Skeletal muscle cell (primary cell): Measurements from ENCODE around the gene DNAH1.
"Not testable (repeated sequence)": the region's sequence is repeated elsewhere in the genome, so short reads cannot be mapped to it uniquely, and the experiment has no call there.

Experiments
- DNase-seq: peaks from one replicate; pipeline ENCODE4 v3.0.0-alpha.2; 2010; ENCODE audit warnings: low read depth
- H3K4me3 ChIP-seq: 2 replicates; pipeline ENCODE4 v1.5.1; 2011; ENCODE audit warnings: low read depth, mild to moderate bottlenecking, control low read depth, low read length, moderate library complexity

DNAH1 gene

DNA sequence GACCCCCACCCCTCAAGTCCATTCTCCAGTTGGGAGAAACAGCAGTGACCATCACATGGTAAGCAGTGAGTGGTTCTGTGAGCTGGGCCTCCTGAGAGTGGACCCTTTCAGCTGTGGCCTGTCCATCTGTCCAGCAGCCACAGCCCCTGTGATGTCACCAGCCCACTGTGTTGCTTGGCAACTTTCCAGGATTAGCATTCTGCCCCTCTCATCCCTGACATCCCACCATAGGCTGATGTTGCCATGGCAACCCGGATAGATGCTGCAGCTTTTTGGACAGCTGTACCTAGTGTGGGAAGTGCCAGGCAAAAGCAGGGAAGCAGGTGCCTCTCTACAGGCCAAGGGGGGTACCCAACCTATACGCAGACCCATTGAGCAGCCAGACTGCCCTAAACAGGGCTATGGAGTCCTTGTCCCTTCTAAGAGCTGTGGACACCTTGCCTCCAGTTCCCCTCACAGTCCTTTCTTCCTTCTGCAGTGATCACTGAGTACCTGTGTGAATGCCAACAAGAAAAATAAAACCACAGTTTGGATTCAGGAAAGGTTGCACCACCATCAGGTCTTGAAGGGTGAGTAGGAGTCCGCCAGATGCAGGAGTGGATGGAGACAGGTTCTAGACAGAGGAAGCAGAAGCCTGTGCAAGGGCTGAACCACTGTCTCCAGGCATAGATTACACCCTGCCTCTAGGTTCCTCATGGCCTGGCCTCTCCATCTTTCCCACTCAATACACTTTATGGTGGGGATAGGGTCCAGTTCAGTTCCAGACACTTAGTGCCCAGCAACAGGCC, at the start of gene DNAH1:
DNAH1 (plus strand) TSS at position 343 of the 788 bp plus-strand sequence. CDS start 6,124 bp downstream, outside the sequence.
- H3K4me3 ChIP-seq: no peak within 1 kb of the TSS

DNA sequence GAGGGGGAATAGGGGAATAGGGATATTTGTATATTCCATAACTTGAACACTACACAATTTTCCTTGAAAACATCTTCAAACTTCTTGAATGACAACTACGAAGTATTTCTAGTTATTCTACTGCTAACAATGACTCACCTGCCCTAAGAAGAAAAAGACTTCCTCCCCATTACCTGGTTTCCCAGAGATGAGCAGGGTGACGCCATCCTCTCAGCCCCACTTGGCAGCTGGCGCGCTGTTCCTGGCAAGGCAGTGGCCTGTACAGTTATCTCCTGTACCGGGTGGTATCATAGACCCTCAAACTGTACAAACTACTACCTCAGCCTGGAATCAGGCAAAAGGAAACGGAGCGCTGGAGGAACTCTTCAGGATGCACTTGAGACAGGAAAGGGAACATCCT, 48.1 kb upstream of the DNAH1 start:
- no peak for DNase-seq
- H3K4me3 ChIP-seq: no peak overlapping the region

More for the DNA sequence above, at the start of gene DNAH1:
- no peak for DNase-seq

DNA sequence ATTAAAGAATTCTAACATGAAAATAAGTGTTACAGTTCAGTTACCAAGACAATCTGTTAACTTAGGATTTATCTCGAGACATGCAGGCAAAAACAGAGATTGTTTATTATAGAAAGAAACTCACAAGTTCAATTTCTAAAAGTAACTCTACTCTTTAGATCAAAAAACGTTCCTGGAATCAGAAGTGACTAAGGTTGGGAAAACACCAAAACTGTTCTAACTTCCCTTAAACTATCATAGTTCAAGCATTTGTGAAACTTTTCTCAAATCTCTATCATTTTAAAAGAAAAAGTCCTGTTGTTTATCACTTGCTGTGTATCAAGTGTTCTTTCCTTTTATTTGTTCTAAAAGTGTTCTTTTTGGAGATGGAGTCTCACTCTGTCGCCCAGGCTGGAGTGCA, 46.3 kb upstream of the DNAH1 start:
- no peak for DNase-seq
- no peak overlapping the region for H3K4me3 ChIP-seq

DNA sequence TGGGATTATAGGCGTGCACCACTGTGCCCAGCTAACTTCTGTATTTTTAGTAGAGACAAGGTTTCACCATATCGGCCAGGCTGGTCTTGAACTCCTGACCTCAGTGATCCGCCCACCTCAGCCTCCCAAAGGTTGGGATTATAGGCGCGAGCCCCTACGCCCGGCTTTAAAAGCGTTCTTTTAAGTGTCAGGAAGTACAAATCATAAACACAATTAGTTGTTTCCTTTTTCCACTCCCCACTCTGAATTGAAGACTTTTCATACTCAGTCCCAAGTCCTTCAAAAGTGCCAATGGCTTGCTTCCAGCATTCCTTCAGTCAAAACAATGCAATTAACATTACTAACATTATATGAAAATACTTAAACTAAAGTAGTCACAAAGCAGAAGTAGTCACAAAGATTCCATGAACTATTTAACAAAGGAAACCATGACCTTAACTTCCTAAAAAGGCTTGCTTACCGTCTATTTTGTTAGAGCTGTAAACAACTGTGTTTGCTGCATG, 45.8 kb upstream of the DNAH1 start:
- DNase-seq: no peak
- no peak overlapping the region for H3K4me3 ChIP-seq

DNA sequence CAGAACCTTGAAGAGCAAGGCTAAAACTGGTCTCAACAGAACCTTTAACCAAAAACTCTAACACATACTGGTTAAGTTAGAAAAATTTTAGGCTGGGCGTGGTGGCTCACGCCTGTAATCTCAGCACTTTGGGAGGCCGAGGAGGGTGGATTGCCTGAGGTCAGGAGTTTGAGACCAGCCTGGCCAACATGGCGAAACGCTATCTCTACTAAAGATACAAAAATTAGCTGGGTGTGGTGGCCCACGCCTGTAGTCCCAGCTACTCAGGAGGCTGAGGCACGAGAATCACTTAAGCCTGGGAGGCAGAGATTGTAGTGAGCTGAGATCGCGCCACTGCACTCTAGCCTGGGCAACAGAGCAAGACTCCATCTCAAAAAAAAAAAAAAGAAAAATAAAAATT, 43.9 kb upstream of the DNAH1 start:
- not testable (repeated sequence) for DNase-seq, H3K4me3 ChIP-seq

DNA sequence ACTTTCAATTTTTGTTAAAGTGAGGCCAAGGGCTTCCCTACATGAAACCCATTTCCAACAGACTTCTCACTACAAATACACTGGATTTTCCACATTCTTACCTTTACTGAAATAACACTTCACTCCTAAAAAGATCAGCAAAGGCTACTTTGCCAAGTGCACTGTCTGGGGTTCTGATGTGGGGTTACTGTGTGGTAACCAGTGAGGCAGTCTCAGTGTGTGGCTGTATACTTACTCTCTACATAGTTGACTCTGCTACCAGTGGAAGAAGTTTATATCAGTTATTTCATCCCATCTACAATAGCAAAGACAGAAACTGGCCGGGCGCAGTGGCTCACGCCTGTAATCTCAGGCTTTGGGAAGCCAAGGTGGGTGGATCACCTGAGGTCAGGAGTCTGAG, 43.3 kb upstream of the DNAH1 start:
- H3K4me3 ChIP-seq: no peak overlapping the region
- DNase-seq: no peak

DNA sequence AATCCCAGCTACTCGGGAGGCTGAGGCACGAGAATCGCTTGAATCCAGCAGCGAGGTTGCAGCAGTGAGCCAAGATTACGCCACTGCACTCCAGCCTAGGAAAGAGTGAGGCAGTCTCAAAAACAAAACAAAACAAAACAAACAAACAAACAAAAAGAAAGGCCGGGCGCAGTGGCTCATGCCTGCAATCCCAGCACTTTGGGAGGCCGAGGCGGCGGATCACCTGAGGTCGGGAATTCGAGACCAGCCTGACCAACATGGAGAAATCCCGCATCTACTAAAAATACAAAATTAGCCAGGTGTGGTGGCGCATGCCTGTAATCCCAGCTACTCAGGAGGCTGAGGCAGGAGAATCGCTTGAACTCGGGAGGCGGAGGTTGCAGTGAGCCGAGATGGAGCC, 41.3 kb upstream of the DNAH1 start:
- not testable (repeated sequence) for H3K4me3 ChIP-seq, DNase-seq

DNA sequence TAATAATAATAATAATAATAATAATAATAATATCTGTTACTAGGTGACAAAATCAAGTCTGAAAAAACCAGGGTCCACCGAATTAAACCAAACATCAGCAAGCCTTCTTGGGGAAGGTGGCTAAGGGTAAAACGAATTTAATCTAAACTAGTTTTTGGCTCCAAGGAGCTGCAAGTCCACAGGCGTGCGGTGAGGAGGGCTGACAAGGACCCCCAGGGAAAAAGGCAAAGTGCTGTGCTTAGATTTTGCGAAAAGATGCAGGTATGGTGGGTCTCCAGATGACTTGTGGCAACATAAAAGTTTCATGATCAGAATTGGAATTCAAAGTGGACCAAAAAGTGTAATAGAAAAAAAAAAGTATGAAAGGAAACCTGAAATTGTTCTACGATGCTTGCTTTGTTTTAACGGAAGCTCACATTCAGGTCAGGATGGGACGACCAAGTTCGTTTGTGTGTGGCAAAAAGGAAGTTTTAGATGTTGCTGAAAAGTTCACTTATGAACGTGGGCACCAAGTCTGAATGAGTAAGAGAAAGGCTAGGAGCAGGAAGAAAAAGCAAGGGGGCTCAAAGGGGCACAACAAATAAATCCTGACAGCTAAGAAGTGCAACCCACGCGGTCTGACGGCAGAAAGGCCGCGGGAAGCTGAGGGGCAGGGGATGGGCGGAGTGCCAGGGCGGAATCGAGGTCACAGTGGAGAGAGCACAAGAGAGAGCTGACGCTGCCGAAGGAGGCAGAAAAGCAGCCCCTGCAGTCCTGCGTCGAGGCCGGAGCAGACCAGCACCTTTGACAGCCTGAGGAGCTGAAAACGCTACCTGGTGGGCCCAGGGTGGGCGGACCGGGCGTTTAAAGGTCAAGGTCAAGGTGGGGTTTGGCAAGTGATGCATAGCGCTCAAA, 38.8 kb upstream of the DNAH1 start:
- peak; percentile 38 for DNase-seq
- peak overlapping the region; percentile 94 for H3K4me3 ChIP-seq

DNA sequence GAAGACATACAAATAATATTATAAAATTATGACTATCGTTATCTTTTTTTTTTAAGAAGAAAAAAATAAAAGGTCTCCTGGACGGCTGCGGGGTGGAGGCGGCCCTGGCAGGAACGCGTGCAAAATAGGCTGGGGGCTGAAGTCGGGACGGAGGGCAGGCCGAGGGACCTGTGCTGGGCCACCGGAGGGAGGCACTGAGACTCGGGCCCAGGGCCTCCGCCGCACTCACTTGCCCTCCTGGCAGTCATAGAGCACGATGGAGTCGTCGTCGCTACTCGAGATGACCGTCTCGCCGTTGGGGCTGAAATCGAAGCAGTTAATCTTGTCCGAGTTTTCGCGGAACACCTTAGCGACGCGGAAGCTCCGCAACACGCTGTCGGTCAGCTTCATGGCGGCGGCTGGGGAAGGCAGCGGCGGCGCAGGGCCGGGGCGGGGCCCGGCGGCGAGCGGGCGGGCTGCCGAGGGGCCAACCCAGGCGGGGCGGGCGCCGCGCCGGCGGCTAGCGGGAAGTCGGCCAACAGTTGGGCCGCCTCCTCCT, 38.1 kb upstream of the DNAH1 start:
- H3K4me3 ChIP-seq: peak overlapping the region; percentile 94
- DNase-seq: no peak

DNA sequence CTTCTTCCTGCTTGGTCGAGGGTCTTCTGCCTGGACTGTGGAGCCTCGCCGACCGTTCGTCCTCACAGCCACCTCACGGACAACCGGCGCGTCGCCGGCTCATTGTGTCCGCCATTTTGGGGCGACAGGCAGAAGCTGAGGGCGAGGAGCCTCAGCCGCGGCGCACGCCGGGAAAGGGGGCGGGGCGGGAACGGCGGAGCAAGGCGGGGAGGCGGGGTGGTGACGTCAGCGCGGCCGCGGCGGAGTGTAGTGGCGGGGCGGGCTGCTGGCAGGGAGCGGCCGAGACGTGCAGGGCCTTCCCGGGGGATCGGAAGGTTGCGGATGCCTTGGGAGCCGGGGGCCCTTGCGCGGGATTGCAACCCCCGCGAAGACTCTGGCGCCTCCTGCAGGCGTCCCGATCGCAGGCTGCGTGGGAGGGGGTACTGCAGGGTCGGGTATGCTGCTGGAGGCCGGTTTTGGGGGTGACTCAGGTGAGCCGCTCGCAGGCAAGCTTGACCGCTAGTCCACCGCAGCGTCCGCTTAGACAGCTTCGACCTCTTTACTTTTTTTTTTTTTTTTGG, 37.5 kb upstream of the DNAH1 start, which contains the start of gene WDR82:
WDR82 (minus strand) TSS at position 140 of the 560 bp plus-strand sequence. CDS start 288 bp downstream, outside the sequence.
- peak within 1 kb of the TSS; percentile 94 for H3K4me3 ChIP-seq
- peak; percentile 80 for DNase-seq

DNA sequence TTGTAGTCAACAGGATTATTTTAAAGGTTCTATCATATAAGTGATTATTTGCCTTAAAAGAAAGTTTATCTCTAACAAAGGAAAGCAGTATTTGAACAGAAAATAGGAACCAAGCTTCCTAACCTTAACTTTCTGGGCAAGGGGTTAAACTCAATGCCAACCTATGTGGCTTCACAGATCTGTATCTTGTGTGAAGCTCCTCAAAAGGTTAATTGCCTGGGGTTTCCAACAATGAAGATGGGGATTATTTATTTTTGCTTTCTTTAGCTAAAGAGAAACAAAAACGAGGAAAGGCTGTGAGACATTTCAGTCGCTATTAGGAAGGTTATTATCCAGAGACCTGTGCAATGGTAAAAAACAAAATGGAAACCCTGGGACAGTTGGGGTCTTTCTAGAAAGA, 36.5 kb upstream of the DNAH1 start:
- H3K4me3 ChIP-seq: peak overlapping the region; percentile 94
- no peak for DNase-seq

DNA sequence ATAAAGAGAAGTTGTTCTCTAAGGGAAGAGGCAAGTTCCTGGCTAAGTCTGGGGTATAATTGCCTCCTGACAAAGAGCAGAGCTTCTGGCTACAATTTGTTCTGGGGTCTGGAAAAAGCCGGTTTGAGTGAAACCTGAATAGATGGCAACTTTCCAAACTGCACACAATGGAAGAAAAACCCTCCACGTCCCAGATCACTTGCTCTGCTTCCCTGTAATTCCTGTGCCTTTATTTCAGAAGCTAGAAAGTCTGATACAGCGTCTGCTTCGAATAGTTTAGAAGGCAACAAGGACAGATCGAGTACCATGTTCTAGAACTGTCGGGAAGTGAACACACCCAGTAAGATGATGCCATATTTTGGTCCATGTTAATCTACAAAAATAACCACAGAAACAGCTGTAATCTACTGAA, 36.1 kb upstream of the DNAH1 start:
- peak; percentile 19 for DNase-seq
- H3K4me3 ChIP-seq: no peak overlapping the region

DNA sequence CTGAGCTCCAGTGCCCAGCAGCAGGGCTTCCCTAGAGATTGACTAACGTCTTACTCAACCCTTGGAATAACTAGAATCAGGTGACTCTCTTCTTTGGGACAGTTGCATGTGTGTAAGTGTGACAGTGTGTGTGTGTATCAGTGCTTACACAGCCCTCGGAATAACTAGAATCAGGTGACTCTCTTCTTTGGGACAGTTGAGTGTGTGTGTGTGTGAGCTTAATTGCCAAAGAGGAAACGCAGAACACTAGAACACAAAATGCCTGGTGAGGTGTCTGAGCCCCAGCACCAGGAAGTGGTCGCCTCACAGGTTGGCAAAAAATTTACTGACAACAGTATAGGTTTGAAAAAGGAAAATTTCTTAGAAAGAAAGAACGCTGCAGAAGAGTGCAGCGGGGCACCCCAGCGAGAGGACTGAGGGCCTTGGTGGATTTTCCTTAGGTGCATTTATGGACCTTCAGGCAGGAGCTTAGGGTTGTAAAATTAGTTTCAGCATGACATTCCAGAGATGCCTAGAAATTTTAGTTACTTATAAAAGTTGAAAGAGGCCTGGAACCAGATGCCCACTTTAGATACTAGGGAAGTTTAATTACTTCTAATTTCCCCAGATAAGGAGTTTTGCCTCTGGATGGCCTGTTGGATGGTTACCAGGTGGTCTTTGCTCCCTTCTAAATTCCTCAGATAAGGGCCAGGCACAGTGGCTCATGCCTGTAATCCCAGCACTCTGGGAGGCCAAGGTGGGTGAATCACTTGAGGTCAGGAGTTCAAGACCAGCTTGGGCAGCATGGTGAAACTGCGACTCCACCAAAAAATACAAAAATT, 33.9 kb upstream of the DNAH1 start:
- no peak overlapping the region for H3K4me3 ChIP-seq
- no peak for DNase-seq

DNA sequence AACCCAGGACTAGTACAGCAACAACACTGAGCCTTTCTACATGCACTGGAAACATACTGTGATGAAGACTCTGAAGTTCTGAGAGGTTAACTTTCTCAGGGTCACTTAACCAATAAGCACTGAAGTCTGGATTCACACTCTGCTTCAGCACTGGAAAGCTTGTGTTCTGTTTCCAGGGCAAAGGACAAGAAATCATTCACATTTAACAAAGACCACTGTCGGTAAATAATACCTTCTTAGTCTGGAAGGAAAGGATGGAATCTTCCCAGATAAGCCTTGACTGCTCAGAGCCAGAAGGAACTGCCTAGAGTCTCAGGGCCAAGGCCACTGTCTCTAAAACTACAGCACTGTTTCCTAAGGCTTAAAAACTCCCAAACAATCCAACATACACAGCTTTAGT, 32.8 kb upstream of the DNAH1 start:
- DNase-seq: no peak
- no peak overlapping the region for H3K4me3 ChIP-seq

DNA sequence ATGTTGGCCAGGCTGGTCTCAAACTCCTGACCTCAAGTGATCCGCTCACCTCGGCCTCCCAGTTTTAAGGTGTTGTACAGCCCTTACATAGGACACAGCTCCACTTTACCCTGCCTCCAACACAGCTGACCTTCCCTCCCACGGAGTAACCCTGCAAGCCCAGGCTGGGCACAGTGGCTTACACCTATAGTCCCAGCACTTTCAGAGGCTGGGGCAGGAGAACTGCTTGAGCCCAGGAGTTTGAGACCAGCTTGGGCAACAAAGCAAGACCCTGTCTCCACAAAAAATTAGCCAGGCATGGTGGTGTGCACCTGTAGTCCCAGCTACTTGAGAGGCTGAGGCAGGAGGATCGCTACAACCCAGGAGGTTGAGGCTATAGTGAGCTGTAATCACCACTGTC, 32.1 kb upstream of the DNAH1 start:
- DNase-seq, H3K4me3 ChIP-seq: not testable (repeated sequence)

DNA sequence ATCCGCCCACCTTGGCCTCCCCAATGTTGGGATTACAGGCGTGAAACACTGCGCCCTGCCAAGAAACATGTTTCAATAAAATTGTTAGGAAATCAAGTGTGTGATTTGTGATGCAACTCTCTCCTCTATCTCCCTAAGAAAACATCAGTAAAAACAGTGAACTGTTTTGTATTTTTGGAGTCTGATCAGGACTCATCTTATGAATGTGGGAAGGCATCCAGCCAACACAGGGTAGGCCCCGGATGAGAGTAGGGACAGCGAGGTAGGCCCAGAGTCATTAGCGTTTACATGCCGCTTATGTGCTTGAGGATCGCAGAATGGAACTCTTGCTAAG, 29.4 kb upstream of the DNAH1 start:
- no peak for DNase-seq
- H3K4me3 ChIP-seq: peak overlapping the region; percentile 89

DNA sequence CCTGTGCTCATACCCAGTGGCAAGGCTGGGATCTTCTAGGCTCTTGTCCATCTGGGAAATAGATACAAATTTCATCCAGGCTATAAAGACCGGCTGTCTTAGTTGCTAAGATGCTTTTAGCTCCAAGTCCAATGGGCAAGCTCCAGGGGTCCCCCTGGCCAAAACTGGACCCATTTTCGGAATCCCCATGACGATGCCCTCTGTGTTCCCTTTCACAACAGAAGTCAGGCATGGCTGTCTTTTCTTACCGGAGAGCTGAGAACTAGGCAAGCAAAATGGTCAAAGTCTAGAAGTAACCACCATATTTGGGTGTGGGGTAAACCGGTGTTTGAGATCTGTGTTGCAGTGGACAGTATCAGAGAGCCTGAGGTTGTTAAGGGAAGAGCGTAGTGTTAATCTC, 27.4 kb upstream of the DNAH1 start:
- DNase-seq: no peak

DNA sequence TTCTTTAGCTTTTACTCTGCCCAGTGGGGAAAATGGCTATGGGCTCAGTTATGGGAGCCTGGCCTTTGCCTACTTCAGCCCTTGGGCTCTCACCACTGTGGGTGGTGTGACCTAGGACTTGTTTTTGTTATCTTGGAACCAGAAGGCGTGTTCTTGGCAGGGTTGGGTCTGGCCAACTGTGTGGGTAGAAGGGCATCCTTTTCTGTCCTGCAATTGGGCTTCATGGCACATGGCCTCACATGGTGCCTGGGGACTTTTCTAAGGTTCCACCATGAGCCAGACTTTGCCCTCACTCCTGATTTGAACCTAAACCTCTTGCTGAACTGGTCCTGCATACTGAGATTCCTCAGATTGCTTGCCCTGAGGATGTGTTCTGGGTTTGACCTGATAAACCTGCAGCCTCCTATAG, 26.8 kb upstream of the DNAH1 start:
- H3K4me3 ChIP-seq: no peak overlapping the region

More for the DNA sequence above, 27.4 kb upstream of the DNAH1 start:
- H3K4me3 ChIP-seq: peak overlapping the region; percentile 89

More for the DNA sequence above, 26.8 kb upstream of the DNAH1 start:
- DNase-seq: no peak
